H1 (cell line): ENCODE data around the gene KRTAP12-2. TPM values are rescaled to one million over a fixed set of nuclear protein-coding genes. Genes with fewer than 3 reads are reported as not detected.

ENCODE experiments used
- CTCF ChIA-PET: fragments of 300-600 bp; sonication (Branson Sonifier 250); formaldehyde crosslinking; loops from one replicate; lab custom pipeline; 2021; ENCODE audit not compliant: partially characterized antibody; lab: Charles Lee
- POLR2A ChIA-PET: fragments of 300-600 bp; sonication (Branson Sonifier 250); formaldehyde crosslinking; loops from one replicate; lab custom pipeline; 2021; ENCODE audit warnings: inconsistent platforms; ENCODE audit not compliant: partially characterized antibody; lab: Charles Lee
- DNase-seq, 2 experiments: peaks; one replicate each; pipeline versions ENCODE4 v3.0.0 to v3.0.0-alpha.2; 2010 to 2022; ENCODE audit warnings: low spot score in 2 of 2, low read depth in 1 of 2, mixed read lengths in 1 of 2
- FAIRE-seq: peaks from 2 replicates; lab custom pipeline; 2011; peaks lifted over from hg19 to GRCh38; lab: Jason Lieb, UNC
- H2AFZ ChIP-seq: 2 replicates; pipeline ENCODE4 v1.8.1; 2012; ENCODE audit warnings: low read length, inconsistent platforms
- H2AK5ac ChIP-seq: 2 replicates; pipeline ENCODE4 v1.6.1; 2013; ENCODE audit warnings: low read depth, low read length
- H2BK120ac ChIP-seq: replicated peaks from 2 replicates; pipeline ENCODE3; 2013; ENCODE audit warnings: low read depth, low read length, inconsistent platforms
- H2BK12ac ChIP-seq: 2 replicates; pipeline ENCODE4 v1.6.1; 2013; ENCODE audit warnings: low read depth, low read length
- H2BK15ac ChIP-seq: 2 replicates; pipeline ENCODE4 v1.6.1; 2013; ENCODE audit warnings: low read length
- H2BK20ac ChIP-seq: 2 replicates; pipeline ENCODE4 v1.6.1; 2013; ENCODE audit warnings: low read length
- H2BK5ac ChIP-seq: 2 replicates; pipeline ENCODE4 v1.6.1; 2013; ENCODE audit warnings: low read depth, low read length
- H3K14ac ChIP-seq: 2 replicates; pipeline ENCODE4 v1.6.1; 2013; ENCODE audit warnings: inconsistent platforms; ENCODE audit not compliant: insufficient read length
- H3K18ac ChIP-seq: 2 replicates; pipeline ENCODE4 v1.6.1; 2013; ENCODE audit warnings: low read length; ENCODE audit errors: extremely low read depth
- H3K23ac ChIP-seq: 2 replicates; pipeline ENCODE4 v1.6.1; 2013; ENCODE audit warnings: inconsistent platforms; ENCODE audit not compliant: insufficient read length
- H3K23me2 ChIP-seq: 2 replicates; pipeline ENCODE4 v1.6.1; 2013; ENCODE audit warnings: low read depth, low read length
- H3K27ac ChIP-seq: 2 replicates; pipeline ENCODE4 v1.6.1; 2011; ENCODE audit warnings: low read depth, low read length, inconsistent platforms
- H3K27me3 ChIP-seq, 4 experiments: replicated peaks in 1 of 4; 1 replicate in 1 of 4; 2 replicates in 3 of 4; pipeline versions ENCODE4 v1.6.1 to v1.8.1; 2011 to 2013; ENCODE audit warnings: low read length in 3 of 4, mild to moderate bottlenecking in 3 of 4, inconsistent platforms in 2 of 4, mixed read lengths in 2 of 4, moderate library complexity in 1 of 4; ENCODE audit not compliant: control insufficient read depth in 3 of 4, insufficient read depth in 3 of 4; ENCODE audit errors: extremely low read depth in 1 of 4
- H3K36me3 ChIP-seq, 4 experiments: 2 replicates each; pipeline versions ENCODE4 v1.6.1 to v1.8.1; 2011 to 2013; ENCODE audit warnings: mild to moderate bottlenecking in 4 of 4, low read length in 3 of 4, moderate library complexity in 2 of 4, control low read depth in 1 of 4, inconsistent platforms in 1 of 4; ENCODE audit not compliant: insufficient read depth in 4 of 4, control insufficient read depth in 2 of 4
- H3K4ac ChIP-seq: replicated peaks from 2 replicates; pipeline ENCODE3; 2013; ENCODE audit warnings: low read length, low read depth, mixed read lengths, inconsistent platforms; ENCODE audit not compliant: insufficient read length
- H3K4me1 ChIP-seq, 4 experiments: replicated peaks in 1 of 4; 1 replicate in 1 of 4; 2 replicates in 3 of 4; pipeline versions ENCODE4 v1.6.1 to v1.8.1; 2011 to 2013; ENCODE audit warnings: low read length in 3 of 4, inconsistent platforms in 2 of 4, mixed read lengths in 1 of 4; ENCODE audit not compliant: insufficient read depth in 4 of 4, control insufficient read depth in 3 of 4
- H3K4me2 ChIP-seq, 2 experiments: 2 replicates each; pipeline versions ENCODE4 v1.6.1 to v1.8.1; 2011 to 2013; ENCODE audit warnings: low read depth in 2 of 2, low read length in 2 of 2, control low read depth in 1 of 2, inconsistent platforms in 1 of 2, mild to moderate bottlenecking in 1 of 2; ENCODE audit not compliant: insufficient read depth in 1 of 2
- H3K4me3 ChIP-seq, 4 experiments: fragments of 200-600, 300-600 bp in 1 of 4; sonication (generic), shearing (Covaris generic), sonication (Bioruptor Twin) in 1 of 4; 2 replicates each; pipeline versions ENCODE4 v1.5.1 to v1.8.1; 2011 to 2016; ENCODE audit warnings: low read length in 4 of 4, low read depth in 3 of 4, control low read depth in 2 of 4, inconsistent platforms in 2 of 4, mild to moderate bottlenecking in 2 of 4, mixed read lengths in 1 of 4, moderate library complexity in 1 of 4; ENCODE audit not compliant: insufficient read depth in 2 of 4; ENCODE audit errors: extremely low read depth in 1 of 4
- H3K56ac ChIP-seq: replicated peaks from 2 replicates; pipeline ENCODE3; 2013; ENCODE audit warnings: low read depth, mild to moderate bottlenecking, mixed read lengths, low read length, inconsistent platforms; ENCODE audit not compliant: insufficient read length
- H3K79me1 ChIP-seq: 2 replicates; pipeline ENCODE4 v1.6.1; 2013; ENCODE audit warnings: low read depth, low read length, control low read depth
- H3K79me2 ChIP-seq, 2 experiments: 2 replicates each; pipeline versions ENCODE4 v1.6.1 to v1.8.1; 2012 to 2013; ENCODE audit warnings: low read length in 2 of 2, mild to moderate bottlenecking in 2 of 2, inconsistent platforms in 1 of 2; ENCODE audit not compliant: insufficient read depth in 2 of 2, control insufficient read depth in 1 of 2
- H3K9ac ChIP-seq, 4 experiments: replicated peaks in 1 of 4; 1 replicate in 1 of 4; 2 replicates in 3 of 4; pipeline versions ENCODE4 v1.6.1 to v1.8.1; 2011 to 2013; ENCODE audit warnings: low read depth in 3 of 4, low read length in 3 of 4, control low read depth in 2 of 4, mild to moderate bottlenecking in 2 of 4, moderate library complexity in 2 of 4, inconsistent platforms in 1 of 4; ENCODE audit errors: extremely low read depth in 1 of 4
- H3K9me3 ChIP-seq, 2 experiments: 2 replicates each; pipeline versions ENCODE4 v1.6.1 to v1.8.1; 2012 to 2013; ENCODE audit warnings: mild to moderate bottlenecking in 2 of 2, moderate library complexity in 2 of 2, control low read depth in 1 of 2, inconsistent platforms in 1 of 2, low read depth in 1 of 2, low read length in 1 of 2, mixed read lengths in 1 of 2; ENCODE audit not compliant: insufficient read depth in 2 of 2
- H4K20me1 ChIP-seq, 2 experiments: replicated peaks in 1 of 2; 2 replicates each; pipeline versions ENCODE3 to v1.8.1; 2011 to 2013; ENCODE audit warnings: inconsistent platforms in 2 of 2, low read length in 2 of 2, mild to moderate bottlenecking in 1 of 2; ENCODE audit not compliant: insufficient read depth in 2 of 2, control insufficient read depth in 1 of 2
- H4K5ac ChIP-seq: 2 replicates; pipeline ENCODE4 v1.6.1; 2013; ENCODE audit warnings: low read length, low read depth, mixed read lengths, inconsistent platforms; ENCODE audit not compliant: insufficient read length
- H4K8ac ChIP-seq: 2 replicates; pipeline ENCODE4 v1.8.0; 2013; ENCODE audit warnings: mild to moderate bottlenecking, moderate library complexity, low read length, inconsistent platforms; ENCODE audit not compliant: insufficient read depth; ENCODE audit errors: extremely low read depth
- H4K91ac ChIP-seq: replicated peaks from 2 replicates; pipeline ENCODE3; 2013; ENCODE audit warnings: low read length, mixed read lengths, inconsistent platforms; ENCODE audit not compliant: insufficient read length
- BRCA1 ChIP-seq: IDR thresholded peaks from 2 replicates; pipeline ENCODE4 v1.6.1; 2012; ENCODE audit warnings: low read depth, low read length, improper control_type of control experiment
- RFX5 ChIP-seq: IDR thresholded peaks from 2 replicates; pipeline ENCODE4 v1.6.1; 2011; ENCODE audit warnings: low read depth, low read length, improper control_type of control experiment, borderline replicate concordance
- SAP30 ChIP-seq: fragments of 300-600 bp; sonication (generic); IDR thresholded peaks from 2 replicates; pipeline ENCODE4 v1.7.1; 2012; ENCODE audit warnings: low read length, moderate library complexity, mild to moderate bottlenecking, inconsistent platforms; ENCODE audit not compliant: insufficient read depth, insufficient replicate concordance
- SP1 ChIP-seq: IDR thresholded peaks from 2 replicates; pipeline ENCODE4 v1.6.1; 2011; ENCODE audit warnings: low read depth, low read length
- WGBS, 2 experiments: shearing (Covaris generic) in 1 of 2; methylation state at CpG; one replicate each; pipeline versions ENCODE4 v1.1.6 to v1.1.7; 2013 to 2015; ENCODE audit warnings: low lambda C conversion rate in 2 of 2, mixed read lengths in 2 of 2, inconsistent platforms in 1 of 2, low coverage in 1 of 2, missing lambda C conversion rate in 1 of 2; ENCODE audit not compliant: insufficient replicate concordance in 2 of 2, insufficient coverage in 1 of 2, insufficient read length in 1 of 2; ENCODE audit errors: extremely low coverage in 1 of 2, missing lambda C conversion rate in 1 of 2; 5-methylcytosine and 5-hydroxymethylcytosine counted together
- polyA plus RNA-seq, 7 experiments: library from polyadenylated mRNA; depleted of rRNA in 3 of 7; stranded (reverse) in 5 of 7; unstranded in 2 of 7; fragments of >200 nt in 5 of 7; fragments of 200-250 nt in 2 of 7; gene quantifications; 1 replicate in 5 of 7; 2 replicates in 1 of 7; 4 replicates in 1 of 7; pipeline versions ENCODE4 v1.2.1 to v1.2.3, GENCODE V29; 2011 to 2013; ENCODE audit warnings: missing spikeins in 2 of 7, mixed read lengths in 2 of 7
- total RNA-seq: library from RNA; stranded (reverse); fragmentation: NEBNext Ultra II Directional; extraction: Animal tissue kit (Norgen Biotek cat#: 25700); gene quantifications from 2 replicates; pipeline ENCODE4 v1.2.1, GENCODE V29; 2021

The KRTAP12-2 gene
- total and polyA plus RNA-seq, 2 of the 8 experiments (the other 6 are each of a cell fraction or from before 2014, with no cell fraction given), result 0.50 TPM; not detected in 1

GRCh38 chr21:44647222-44647552 lies 19.5 kb downstream of the KRTAP12-2 start:
- DNase-seq (no peak), FAIRE-seq (no peak)
- no peak overlapping the region for H3K56ac ChIP-seq
- no peak overlapping the region for H2BK20ac ChIP-seq
- H3K4me1 ChIP-seq, result peaks cover 0 to 14% (median 4%) of the 10 kb centered on the region in 4 experiments; a peak in 3 of 7 replicates
- H3K4me3 ChIP-seq, result no peak overlapping the region
- peak overlapping the region; percentile 80; the same call in 1 of the 2 replicates for H2BK12ac ChIP-seq
- peak overlapping the region; percentile 24; the same call in 1 of the 2 replicates for H2BK5ac ChIP-seq
- H2BK15ac ChIP-seq, result 0 out of 2 replicates have a peak overlapping the region, but pooled peaks have one; percentile 61
- POLR2A ChIA-PET, result interaction anchor here (1.1 kb wide), 1 partner anchor 39 kb away, joined by 4 read pairs; no protein-coding TSS in a partner anchor
- H3K23ac ChIP-seq, result no peak overlapping the region
- no peaks in the 10 kb centered on the region for H3K79me2 ChIP-seq
- H3K9ac ChIP-seq, result no peak overlapping the region
- 77% methylated on average over 6 of the region's 8 CpGs; no CpG with 5 or more reads in 1 of the 2 experiments for WGBS, 2 experiments
- no peak overlapping the region for H2AFZ ChIP-seq
- no peaks in the 10 kb centered on the region for H3K36me3 ChIP-seq
- no peak overlapping the region for H3K18ac ChIP-seq
- no peaks in the 10 kb centered on the region; the same call in 1 of the 2 replicates for H3K79me1 ChIP-seq
- H4K20me1 ChIP-seq, result no peaks in the 10 kb centered on the region
- no peak overlapping the region for H4K91ac ChIP-seq
- no peak overlapping the region for H4K8ac ChIP-seq
- H3K9me3 ChIP-seq, result peaks cover 0 to 3% of the 10 kb centered on the region in 2 experiments; a peak in 3 of 4 replicates
- CTCF ChIA-PET, result interaction anchor here (1.2 to 2.5 kb wide), 5 partner anchors 9 to 153 kb away, joined by 4 to 8 read pairs (median 6); no protein-coding TSS in a partner anchor
- no peak overlapping the region for H3K4me2 ChIP-seq
- no peak overlapping the region for H2BK120ac ChIP-seq
- no peak overlapping the region for H3K27ac ChIP-seq
- H4K5ac ChIP-seq, result no peak overlapping the region
- H3K23me2 ChIP-seq, result no peaks in the 10 kb centered on the region; the same call in 1 of the 2 replicates
- 0 out of 2 replicates have a peak overlapping the region, but pooled peaks have one; percentile 6 for H2AK5ac ChIP-seq
- H3K4ac ChIP-seq, result no peak overlapping the region
- no peaks in the 10 kb centered on the region for H3K27me3 ChIP-seq
- no peak overlapping the region for H3K14ac ChIP-seq
- TF ChIP-seq SAP30 (no peak), RFX5 (no peak), BRCA1 (no peak), SP1 (no peak)
